Measurements from ENCODE around the gene CMSS1. TPM values are rescaled to one million over a fixed set of nuclear protein-coding genes. Genes with fewer than 3 reads are reported as not detected.
A peak's percentile ranks its signal among the peaks of the same experiment; 100 is the strongest.

The CMSS1 gene
- total RNA-seq, 1 donor from 2014 or later: 34.8 TPM

- Histone ChIP-seq H3K36me3 (no peaks in the 10 kb centered on the region), H3K27me3 (ENCODE audit: low read depth) (no peaks in the 10 kb centered on the region), H3K9me3 (replicated peaks) (no peaks in the 10 kb centered on the region), H3K4me1 (peaks cover 69% of the 10 kb centered on the region), H3K27ac (replicated peaks) (peak overlapping the region; percentile 84), H3K4me3 (no peak overlapping the region)
- TF ChIP-seq CTCF (IDR thresholded peaks at IDR 0.05; ENCODE audit: borderline replicate concordance): no peak
- intact Hi-C loops (cut with micrococcal nuclease): no loop called here
- no peak for DNase-seq
These were observed 290.9 kb downstream of the CMSS1 start for GRCh38 chr3:100108464-100109079.

- no peak for TF ChIP-seq CTCF (IDR thresholded peaks at IDR 0.05; ENCODE audit: borderline replicate concordance)
- Histone ChIP-seq H3K9me3 (replicated peaks) (no peaks in the 10 kb centered on the region), H3K36me3 (no peaks in the 10 kb centered on the region), H3K4me3 (peak overlapping the region; percentile 56), H3K27ac (replicated peaks) (peak overlapping the region; percentile 39), H3K27me3 (ENCODE audit: low read depth) (no peaks in the 10 kb centered on the region), H3K4me1 (peaks cover 53% of the 10 kb centered on the region)
- intact Hi-C loops (cut with micrococcal nuclease): no loop called here
- DNase-seq: no peak
These were observed 292.5 kb downstream of the CMSS1 start for GRCh38 chr3:100110162-100110561.

GRCh38 chr3:100111728-100112127 is 294.1 kb downstream of the CMSS1 start:
- no peaks in the 10 kb centered on the region for H3K36me3 ChIP-seq
- no peak overlapping the region for H3K27ac ChIP-seq (replicated peaks)
- H3K9me3 ChIP-seq (replicated peaks): no peaks in the 10 kb centered on the region
- no peak for TF ChIP-seq CTCF (IDR thresholded peaks at IDR 0.05; ENCODE audit: borderline replicate concordance)
- intact Hi-C loops (cut with micrococcal nuclease): no loop called here
- H3K4me3 ChIP-seq: peak overlapping the region; percentile 56
- peaks cover 38% of the 10 kb centered on the region for H3K4me1 ChIP-seq
- H3K27me3 ChIP-seq (ENCODE audit: low read depth): no peaks in the 10 kb centered on the region
- DNase-seq: no peak

- H3K36me3 ChIP-seq: no peaks in the 10 kb centered on the region
- TF ChIP-seq CTCF (IDR thresholded peaks at IDR 0.05; ENCODE audit: borderline replicate concordance): no peak
- intact Hi-C loops (cut with micrococcal nuclease): no loop called here
- H3K9me3 ChIP-seq (replicated peaks): no peaks in the 10 kb centered on the region
- H3K4me1 ChIP-seq: peaks cover 18% of the 10 kb centered on the region
- H3K27me3 ChIP-seq (ENCODE audit: low read depth): no peaks in the 10 kb centered on the region
- no peak for DNase-seq
- peak overlapping the region; percentile 75 for H3K27ac ChIP-seq (replicated peaks)
- H3K4me3 ChIP-seq: peak overlapping the region; percentile 56
These were observed 296.2 kb downstream of the CMSS1 start for GRCh38 chr3:100113723-100114412.

- Histone ChIP-seq H3K27me3 (ENCODE audit: low read depth) (no peaks in the 10 kb centered on the region), H3K4me3 (peak within 1 kb of the TSS; percentile 56), H3K4me1 (peaks cover 23% of the 10 kb centered on the region), H3K27ac (replicated peaks) (peak within 1 kb of the TSS; percentile 75), H3K36me3 (no peaks in the 10 kb centered on the region), H3K9me3 (replicated peaks) (no peaks in the 10 kb centered on the region)
- no peak for TF ChIP-seq CTCF (IDR thresholded peaks at IDR 0.05; ENCODE audit: borderline replicate concordance)
- DNase-seq: peak; percentile 41
- intact Hi-C loops (cut with micrococcal nuclease): no loop called here
These were observed 296.9 kb downstream of the CMSS1 start, which contains the start of gene FILIP1L for GRCh38 chr3:100114413-100115030. Gene FILIP1L (minus strand): TSS chr3:100114501.

All from left ventricle myocardium inferior (tissue), 1 donor.